Measurements from ENCODE around the gene SEMA3C. TPM values are rescaled to one million over a fixed set of nuclear protein-coding genes. Genes with fewer than 3 reads are reported as not detected.

Gene SEMA3C
- total and polyA plus RNA-seq, 2 donors (not counting 3 experiments of a cell fraction or from before 2014, with no cell fraction given), result 0.01 to 0.09 TPM

- dilution Hi-C loops (cut with MboI; ENCODE audit: extremely low pct_ligation_motif_present, low sequenced_read_pairs), result no loop called here
- Histone ChIP-seq H2AFZ (ENCODE audit: low read depth, low read length) (no peak overlapping the region), H3K36me3 (ENCODE audit: control insufficient read depth in 2 of 2, extremely low read depth in 1 of 2, insufficient read depth in 2 of 2, low read length in 2 of 2) (no peaks in the 10 kb centered on the region), H3K27ac (ENCODE audit: insufficient read depth, low read depth, low read length) (no peak overlapping the region), H3K79me2 (ENCODE audit: control insufficient read depth, insufficient read depth, low read length) (no peaks in the 10 kb centered on the region), H4K20me1 (replicated peaks; ENCODE audit: control insufficient read depth, extremely low read depth, insufficient read depth, low read length) (peaks cover 2% of the 10 kb centered on the region), H3K9me1 (replicated peaks; ENCODE audit: control insufficient read depth, extremely low read depth, insufficient read depth, low read length) (no peaks in the 10 kb centered on the region), H3K4me1 (ENCODE audit: control insufficient read depth, extremely low read depth, insufficient read depth, low read length) (peaks cover 10% of the 10 kb centered on the region), H3K4me2 (ENCODE audit: insufficient read depth, low read length) (no peak overlapping the region), H3K9ac (replicated peaks; ENCODE audit: extremely low read depth, insufficient read depth, low read length) (no peak overlapping the region), H3K9me3 (replicated peaks; ENCODE audit: control insufficient read depth, insufficient read depth, low read length) (no peaks in the 10 kb centered on the region), H3K27me3 (ENCODE audit: control insufficient read depth in 2 of 2, insufficient read depth in 2 of 2, low read length in 2 of 2) (peaks cover 54 to 87% of the 10 kb centered on the region in 2 experiments), H3K4me3 (replicated peaks in 1 of 3; ENCODE audit: insufficient read depth in 1 of 3, low read depth in 1 of 3, low read length in 3 of 3) (no peak overlapping the region)
- ChIA-PET CTCF (interaction anchor here (1.3 to 7.0 kb wide), 5 partner anchors 54 to 549 kb away, joined by 3 to 67 read pairs (median 4); no protein-coding TSS in a partner anchor), POLR2A (no interaction called here)
- DNase-seq (ENCODE audit: low read depth, low spot score) (no peak), FAIRE-seq (no peak)
- BruUV-seq (replicated peaks), result no TSS peak
- TF ChIP-seq MYC (IDR thresholded peaks at IDR 0.05; ENCODE audit: low read depth, low read length) (no peak), MAX (IDR thresholded peaks at IDR 0.05; ENCODE audit: insufficient read depth, insufficient read length) (no peak), FOS (IDR thresholded peaks at IDR 0.05; ENCODE audit: borderline replicate concordance, insufficient read depth, low read length) (no peak), POLR2A (IDR thresholded peaks at IDR 0.05; ENCODE audit: low read depth, low read length) (no peak), EZH2 (IDR thresholded peaks at IDR 0.05; ENCODE audit: borderline replicate concordance, low read depth, low read length, severe bottlenecking) (no peak), GATA2 (IDR thresholded peaks at IDR 0.05; ENCODE audit: insufficient read depth, insufficient read length, low read depth, low read length) (no peak), CTCF (IDR thresholded peaks at IDR 0.05; ENCODE audit: extremely low read depth in 1 of 2, insufficient read depth in 1 of 2, low read depth in 1 of 2, low read length in 2 of 2) (no peak)
- intact Hi-C loops (cut with micrococcal nuclease), result loop anchor here (5.0 kb wide), 1 partner anchor 291 kb away; no protein-coding TSS in a partner anchor
Measured at GRCh38 chr7:80921130-80921529, 2.3 kb upstream of the SEMA3C start.
